ENCODE results near the gene RAB3GAP2.
"Not testable (repeated sequence)": the region's sequence is repeated elsewhere in the genome, so short reads cannot be mapped to it uniquely, and the experiment has no call there.

RAB3GAP2 gene

GRCh38 chr1:220236278-220236677 is 36.0 kb downstream of the RAB3GAP2 start:
- not testable (repeated sequence) for DNase-seq (ENCODE audit: low read depth)

GRCh38 chr1:220235462-220235861 is 36.8 kb downstream of the RAB3GAP2 start:
- DNase-seq (ENCODE audit: low read depth): no peak

- DNase-seq (ENCODE audit: low read depth): no peak
Observed at GRCh38 chr1:220233927-220234326, 38.3 kb downstream of the RAB3GAP2 start.

GRCh38 chr1:220229771-220230170 is 42.5 kb downstream of the RAB3GAP2 start:
- no peak for DNase-seq (ENCODE audit: low read depth)

- no peak for DNase-seq (ENCODE audit: low read depth)
Observed at GRCh38 chr1:220227393-220227792, 44.9 kb downstream of the RAB3GAP2 start.

- no peak for DNase-seq (ENCODE audit: low read depth)
Observed at GRCh38 chr1:220226752-220227151, 45.5 kb downstream of the RAB3GAP2 start.

- no peak for DNase-seq (ENCODE audit: low read depth)
Observed at GRCh38 chr1:220225957-220226356, 46.3 kb downstream of the RAB3GAP2 start.

- no peak for DNase-seq (ENCODE audit: low read depth)
Observed at GRCh38 chr1:220224611-220225124, 47.6 kb downstream of the RAB3GAP2 start.

- DNase-seq (ENCODE audit: low read depth): no peak
Observed at GRCh38 chr1:220224033-220224432, 48.2 kb downstream of the RAB3GAP2 start.

- no peak for DNase-seq (ENCODE audit: low read depth)
Observed at GRCh38 chr1:220222939-220223338, 49.3 kb downstream of the RAB3GAP2 start.

- no peak for DNase-seq (ENCODE audit: low read depth)
Observed at GRCh38 chr1:220221670-220222069, 50.6 kb downstream of the RAB3GAP2 start.

- no peak for DNase-seq (ENCODE audit: low read depth)
Observed at GRCh38 chr1:220221269-220221668, 51.0 kb downstream of the RAB3GAP2 start.

GRCh38 chr1:220220699-220221040 is 51.6 kb downstream of the RAB3GAP2 start:
- DNase-seq (ENCODE audit: low read depth): not testable (repeated sequence)

- no peak for DNase-seq (ENCODE audit: low read depth)
Observed at GRCh38 chr1:220219865-220220698, 52.2 kb downstream of the RAB3GAP2 start.

GRCh38 chr1:220219136-220219442 is 53.2 kb downstream of the RAB3GAP2 start:
- DNase-seq (ENCODE audit: low read depth): no peak

- peak; percentile 4 for DNase-seq (ENCODE audit: low read depth)
Observed at GRCh38 chr1:220218397-220219135, 53.7 kb downstream of the RAB3GAP2 start.

GRCh38 chr1:220217383-220217988 is 54.8 kb downstream of the RAB3GAP2 start:
- DNase-seq (ENCODE audit: low read depth): no peak

- no peak for DNase-seq (ENCODE audit: low read depth)
Observed at GRCh38 chr1:220213382-220213983, 58.8 kb downstream of the RAB3GAP2 start.

- DNase-seq (ENCODE audit: low read depth): no peak
Observed at GRCh38 chr1:220207411-220207810, 64.8 kb downstream of the RAB3GAP2 start.

- not testable (repeated sequence) for DNase-seq (ENCODE audit: low read depth)
Observed at GRCh38 chr1:220204758-220205157, 67.5 kb downstream of the RAB3GAP2 start.

GRCh38 chr1:220203816-220204215 is 68.4 kb downstream of the RAB3GAP2 start:
- no peak for DNase-seq (ENCODE audit: low read depth)

- no peak for DNase-seq (ENCODE audit: low read depth)
Observed at GRCh38 chr1:220198186-220199005, 73.9 kb downstream of the RAB3GAP2 start.

All from HS-5 (cell line).